ENCODE results near the gene ACKR2. TPM values are rescaled to one million over a fixed set of nuclear protein-coding genes. Genes with fewer than 3 reads are reported as not detected.
"Not testable (repeated sequence)": the region's sequence is repeated elsewhere in the genome, so short reads cannot be mapped to it uniquely, and the experiment has no call there.

Gene ACKR2
- total RNA-seq, 1 donor from 2014 or later, result 17.2 TPM

- no peak for DNase-seq (ENCODE audit: low spot score)
These were observed 8.1 kb upstream of the ACKR2 start for GRCh38 chr3:42801048-42801620.

- no peak for DNase-seq (ENCODE audit: low spot score)
These were observed 7.5 kb upstream of the ACKR2 start for GRCh38 chr3:42801784-42802183.

GRCh38 chr3:42802876-42803413 lies 6.3 kb upstream of the ACKR2 start:
- no peak for DNase-seq (ENCODE audit: low spot score)

DNA sequence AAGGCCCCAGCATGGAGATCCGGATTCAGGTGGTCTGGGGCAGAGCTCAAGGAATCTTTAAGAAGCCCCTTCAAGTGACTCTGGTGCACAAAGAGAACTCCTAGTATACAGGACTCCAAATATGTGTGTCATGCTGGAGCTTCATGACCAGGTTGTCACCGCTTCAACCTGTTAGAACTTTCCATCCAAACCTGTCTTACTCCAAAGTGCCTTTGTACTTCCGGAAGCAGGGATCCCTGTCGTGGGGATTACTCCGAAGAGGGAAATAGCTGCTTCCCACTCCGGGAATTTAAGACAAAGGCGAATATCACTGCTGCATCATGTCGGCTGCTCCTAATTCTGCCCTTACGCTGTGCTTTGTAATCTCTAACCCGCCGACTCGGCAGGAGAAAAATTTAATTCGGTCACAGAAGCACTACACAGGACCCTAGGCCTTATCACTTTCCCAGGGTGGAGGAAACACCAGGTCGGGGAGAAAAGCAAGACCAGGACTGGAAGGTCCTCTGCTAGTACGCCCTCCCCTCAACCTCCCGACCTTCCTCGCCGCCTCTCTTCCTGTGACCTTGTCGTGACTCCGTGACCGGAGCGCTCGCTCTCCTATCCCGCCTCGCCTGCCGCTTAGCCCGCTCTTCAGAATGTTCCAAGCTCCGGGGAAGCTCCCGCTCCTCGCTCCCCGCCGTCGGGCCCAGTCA lies 5.7 kb upstream of the ACKR2 start:
- DNase-seq (ENCODE audit: low spot score), result peak; percentile 57

DNA sequence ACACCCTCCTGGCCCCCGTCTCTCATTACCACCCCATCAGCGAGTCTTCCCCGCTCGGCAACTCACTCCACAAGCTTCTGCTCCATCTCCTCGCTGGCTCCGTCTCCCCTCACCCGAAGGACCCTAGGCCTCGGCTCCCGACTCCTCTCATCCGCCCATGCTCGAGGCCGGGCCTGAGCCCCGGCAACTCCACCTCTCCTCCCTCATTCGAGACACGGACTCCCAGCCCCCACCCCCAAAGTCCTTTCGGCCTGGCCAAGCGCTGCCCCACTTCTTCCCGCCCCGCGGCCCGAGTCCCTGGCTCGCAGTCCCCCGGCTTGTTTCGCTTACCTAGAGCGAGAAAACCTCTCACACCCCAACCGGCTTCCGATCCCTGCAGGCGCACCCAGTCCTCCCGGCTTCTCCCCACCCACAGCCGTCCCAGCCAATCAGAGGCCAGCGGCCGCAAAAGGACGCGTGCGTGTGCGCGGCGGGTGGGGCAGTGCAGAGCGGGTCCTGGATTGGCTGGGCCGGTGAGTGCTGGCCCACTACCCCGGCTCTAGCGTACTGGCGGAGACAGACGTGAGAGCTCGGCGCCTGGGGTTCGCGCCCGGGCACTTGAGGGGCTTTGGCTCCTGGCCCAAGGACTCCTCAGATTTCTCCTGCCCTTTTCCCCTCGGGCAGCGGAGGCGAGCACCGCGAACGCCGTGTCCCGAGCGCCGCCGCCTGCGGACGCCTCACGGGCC lies 5.0 kb upstream of the ACKR2 start, which contains the start of gene HIGD1A:
TSS of gene HIGD1A (minus strand) at position 385 of the 725 bp plus-strand sequence. CDS start 10,237 bp downstream, outside the sequence.
- peak; percentile 97 for DNase-seq (ENCODE audit: low spot score)

GRCh38 chr3:42804831-42805132 lies 4.5 kb upstream of the ACKR2 start:
- no peak for DNase-seq (ENCODE audit: low spot score)

GRCh38 chr3:42805141-42805821 lies 4.0 kb upstream of the ACKR2 start:
- DNase-seq (ENCODE audit: low spot score), result no peak

- no peak for DNase-seq (ENCODE audit: low spot score)
These were observed 1.3 kb upstream of the ACKR2 start for GRCh38 chr3:42807929-42808328.

- not testable (repeated sequence) for DNase-seq (ENCODE audit: low spot score)
These were observed 1.5 kb downstream of the ACKR2 start for GRCh38 chr3:42810706-42811105.

DNA sequence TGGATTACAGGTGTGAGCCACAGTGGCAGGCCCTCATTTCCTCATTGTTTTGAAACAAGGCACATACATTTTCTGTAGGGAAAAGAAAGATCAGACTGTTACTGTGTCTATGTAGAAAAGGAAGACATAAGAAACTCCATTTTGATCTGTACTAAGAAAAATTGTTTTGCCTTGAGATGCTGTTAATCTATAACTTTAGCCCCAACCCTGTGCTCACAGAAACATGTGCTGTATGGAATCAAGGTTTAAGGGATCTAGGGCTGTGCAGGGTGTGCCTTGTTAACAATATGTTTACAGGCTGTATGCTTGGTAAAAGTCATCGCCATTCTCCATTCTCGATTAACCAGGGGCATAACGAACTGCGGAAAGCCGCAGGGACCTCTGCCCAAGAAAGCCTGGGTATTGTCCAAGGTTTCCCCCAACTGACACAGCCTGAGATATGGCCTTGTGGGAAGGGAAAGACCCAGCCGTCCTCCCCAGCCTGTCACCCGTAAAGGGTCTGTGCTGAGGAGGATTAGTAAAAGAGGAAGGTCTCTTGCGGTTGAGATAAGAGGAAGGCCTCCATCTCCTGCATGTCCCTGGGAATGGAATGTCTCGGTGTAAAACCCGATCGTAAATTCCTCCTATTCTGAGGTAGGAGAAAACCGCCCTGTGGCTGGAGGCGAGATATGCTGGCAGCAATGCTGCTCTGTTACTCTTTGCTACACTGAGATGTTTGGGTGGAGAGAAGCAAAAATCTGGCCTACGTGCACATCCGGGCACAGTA lies 2.1 kb downstream of the ACKR2 start:
- DNase-seq (ENCODE audit: low spot score), result not testable (repeated sequence)

- DNase-seq (ENCODE audit: low spot score), result no peak
These were observed 5.0 kb downstream of the ACKR2 start for GRCh38 chr3:42814246-42814645.

DNA sequence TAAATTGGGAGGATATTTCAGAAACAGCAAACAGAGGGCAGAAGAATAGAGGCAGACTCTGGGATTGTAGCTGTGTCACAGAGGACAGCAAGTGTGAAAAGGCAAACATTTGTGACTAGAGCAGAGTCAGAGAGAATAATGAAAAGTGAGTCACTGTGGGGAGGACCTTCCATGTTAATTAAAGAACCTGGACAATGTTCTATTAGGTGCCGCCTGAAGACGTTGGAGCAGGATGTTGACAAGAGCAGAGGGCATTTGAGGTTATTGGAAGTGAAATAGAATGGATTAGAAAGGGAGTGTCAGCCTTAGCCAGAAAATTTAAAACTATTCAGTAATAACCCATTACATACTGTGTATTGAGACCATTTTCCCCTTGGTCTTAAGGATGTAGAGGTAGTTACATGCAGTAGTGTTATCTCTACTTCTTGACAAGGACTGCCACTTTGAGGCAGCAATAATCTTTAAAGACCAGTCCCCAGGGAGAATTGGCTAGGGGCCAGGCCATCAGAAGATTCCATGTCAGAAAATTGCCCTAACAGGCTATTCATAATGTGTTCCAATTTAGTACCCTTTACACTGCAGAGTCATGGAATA lies 5.8 kb downstream of the ACKR2 start:
- no peak for DNase-seq (ENCODE audit: low spot score)

DNA sequence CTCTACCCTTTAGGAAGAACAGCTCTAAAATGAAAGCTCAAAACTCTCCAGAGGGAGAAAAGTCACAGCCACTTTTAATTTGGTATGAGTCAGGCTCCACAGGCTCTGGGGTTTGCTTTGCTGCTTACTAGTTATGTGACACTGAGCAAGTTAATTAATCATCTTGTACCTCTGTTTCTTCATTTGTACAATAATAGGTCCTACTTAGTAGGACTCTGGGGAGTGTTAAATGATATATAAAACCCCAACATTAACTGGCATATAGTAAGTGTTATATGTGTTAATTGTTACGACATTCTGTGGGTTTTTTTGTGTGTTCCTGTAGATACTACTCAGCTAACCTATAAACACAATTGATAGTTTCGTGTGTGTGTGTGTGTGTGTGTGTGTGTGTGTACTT lies 6.6 kb downstream of the ACKR2 start:
- no peak for DNase-seq (ENCODE audit: low spot score)

DNA sequence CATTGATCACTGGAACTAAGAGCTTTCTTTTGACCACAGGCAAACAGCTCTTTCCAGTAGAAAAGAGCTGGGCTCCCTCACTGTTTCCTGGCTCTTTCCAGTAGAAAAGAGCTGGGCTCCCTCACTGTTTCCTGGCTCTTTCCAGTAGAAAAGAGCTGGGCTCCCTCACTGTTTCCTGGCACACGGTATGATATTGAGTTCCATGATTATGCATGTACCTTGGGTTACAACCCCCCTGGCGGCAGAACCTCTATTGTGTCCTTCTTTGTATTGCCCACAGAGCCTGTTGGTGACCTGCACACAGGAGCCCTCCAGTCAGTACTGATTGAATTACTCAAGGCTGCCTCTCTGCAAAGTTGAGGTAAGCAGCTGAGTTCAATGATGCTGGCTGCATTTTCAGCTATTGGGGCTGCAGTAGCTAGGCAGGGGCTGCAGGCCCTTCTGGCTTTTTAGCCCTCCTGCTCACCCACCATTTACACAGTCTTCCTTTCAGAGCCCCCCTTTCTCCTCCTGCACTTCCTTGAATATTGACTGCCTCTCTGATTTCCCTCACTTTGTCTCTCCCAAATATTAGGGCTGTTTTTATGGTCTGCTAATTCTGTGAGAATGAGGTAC lies 10.2 kb downstream of the ACKR2 start:
- DNase-seq (ENCODE audit: low spot score), result no peak

GRCh38 chr3:42820746-42821051 lies 11.5 kb downstream of the ACKR2 start:
- no peak for DNase-seq (ENCODE audit: low spot score)

DNA sequence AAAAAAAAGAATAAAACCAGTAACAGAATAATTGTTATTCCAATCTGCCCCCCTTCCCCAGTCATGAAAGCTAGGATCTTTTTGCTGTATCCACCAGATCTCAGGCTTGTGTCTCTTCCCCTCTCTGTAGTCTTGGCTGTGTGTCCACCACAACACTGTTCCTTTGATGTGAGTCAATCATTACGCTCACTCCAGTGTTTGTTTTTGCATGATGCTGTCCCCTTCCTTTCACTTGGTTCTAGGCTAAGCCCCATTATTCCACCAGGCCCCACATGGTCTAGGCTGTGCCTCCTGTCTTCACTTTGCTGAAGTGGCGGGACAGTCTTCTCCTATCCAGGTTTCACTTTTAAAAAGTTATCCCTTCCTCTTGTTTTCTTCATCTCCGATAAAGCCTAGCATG lies 13.6 kb downstream of the ACKR2 start:
- no peak for DNase-seq (ENCODE audit: low spot score)

GRCh38 chr3:42823351-42823750 lies 14.1 kb downstream of the ACKR2 start:
- no peak for DNase-seq (ENCODE audit: low spot score)

DNA sequence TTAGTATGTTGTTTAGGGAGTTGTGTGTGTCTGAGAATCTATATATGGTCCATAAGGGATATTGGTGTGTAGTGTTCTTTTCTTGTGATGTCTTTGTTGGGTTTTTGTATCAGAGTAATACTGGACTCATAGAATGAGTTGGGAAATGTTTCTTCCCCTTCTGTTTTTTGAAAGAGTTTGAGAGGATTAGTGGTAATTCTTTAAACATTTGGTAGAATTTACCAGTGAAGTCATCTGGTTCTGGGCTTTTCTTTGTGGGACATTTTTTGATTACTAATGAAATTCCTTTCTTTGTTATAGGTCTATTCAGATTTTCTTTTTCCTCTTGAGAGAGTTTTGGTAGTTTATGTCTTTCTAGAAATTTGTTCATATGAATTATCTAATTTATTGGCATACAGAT lies 16.9 kb downstream of the ACKR2 start:
- DNase-seq (ENCODE audit: low spot score), result no peak

GRCh38 chr3:42827023-42827422 lies 17.8 kb downstream of the ACKR2 start:
- no peak for DNase-seq (ENCODE audit: low spot score)

DNA sequence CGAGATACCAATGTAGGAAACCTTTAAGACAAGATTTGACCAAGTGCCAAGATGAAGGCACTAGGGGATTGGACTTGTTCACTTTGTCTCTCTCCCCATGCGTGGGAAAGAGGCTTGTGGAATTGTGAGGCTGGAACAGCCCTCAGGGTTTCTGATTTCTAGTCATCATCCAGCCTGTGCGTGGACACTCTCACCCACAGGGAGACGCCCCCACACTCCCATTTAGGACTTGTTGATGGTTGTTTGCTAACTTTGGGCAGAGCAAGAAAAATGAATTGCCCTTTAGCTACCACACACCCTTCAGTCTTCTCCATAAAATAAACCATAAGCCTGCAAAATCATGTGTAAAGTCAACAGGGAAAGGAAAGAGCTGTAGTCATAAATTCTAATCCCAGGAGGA lies 18.4 kb downstream of the ACKR2 start:
- no peak for DNase-seq (ENCODE audit: low spot score)

GRCh38 chr3:42829083-42829627 lies 19.9 kb downstream of the ACKR2 start:
- no peak for DNase-seq (ENCODE audit: low spot score)
